Stimulated activated CD8-positive, alpha-beta memory T cell treated with anti-CD3 and anti-CD28 coated beads, Interleukin-15, amount 100 ng/mL, for 24 hours (primary cell): ENCODE data around the gene NDUFA8.
"Not testable (repeated sequence)": the region's sequence is repeated elsewhere in the genome, so short reads cannot be mapped to it uniquely, and the experiment has no call there.

ENCODE experiments used
- DNase-seq: peaks from one replicate; pipeline ENCODE4 v3.0.0-alpha.2; 2020; ENCODE audit warnings: low read depth

Gene NDUFA8

GRCh38 chr9:122120316-122121071 lies 39.1 kb downstream of the NDUFA8 start:
- DNase-seq = no peak

GRCh38 chr9:122119721-122120120 lies 39.9 kb downstream of the NDUFA8 start:
- no peak for DNase-seq

GRCh38 chr9:122119166-122119521 lies 40.4 kb downstream of the NDUFA8 start:
- no peak for DNase-seq

GRCh38 chr9:122118343-122119165 lies 41.0 kb downstream of the NDUFA8 start:
- no peak for DNase-seq

GRCh38 chr9:122117241-122117640 lies 42.3 kb downstream of the NDUFA8 start:
- DNase-seq = not testable (repeated sequence)

- DNase-seq = no peak
Observed at GRCh38 chr9:122116448-122117173, 43.0 kb downstream of the NDUFA8 start.

GRCh38 chr9:122116040-122116439 lies 43.5 kb downstream of the NDUFA8 start:
- no peak for DNase-seq

GRCh38 chr9:122115176-122116035 lies 44.2 kb downstream of the NDUFA8 start:
- no peak for DNase-seq

- no peak for DNase-seq
Observed at GRCh38 chr9:122113574-122113973, 46.0 kb downstream of the NDUFA8 start.

- no peak for DNase-seq
Observed at GRCh38 chr9:122112238-122112637, 47.3 kb downstream of the NDUFA8 start.

GRCh38 chr9:122111413-122112085 lies 48.0 kb downstream of the NDUFA8 start:
- DNase-seq = no peak

- DNase-seq = no peak
Observed at GRCh38 chr9:122110100-122110833, 49.3 kb downstream of the NDUFA8 start.

GRCh38 chr9:122109035-122109813 lies 50.4 kb downstream of the NDUFA8 start:
- no peak for DNase-seq

- no peak for DNase-seq
Observed at GRCh38 chr9:122107291-122107805, 52.2 kb downstream of the NDUFA8 start.

- DNase-seq = no peak
Observed at GRCh38 chr9:122106576-122106975, 53.0 kb downstream of the NDUFA8 start.

GRCh38 chr9:122103985-122104384 lies 55.6 kb downstream of the NDUFA8 start:
- no peak for DNase-seq

GRCh38 chr9:122102156-122102555 lies 57.4 kb downstream of the NDUFA8 start:
- DNase-seq = no peak

- no peak for DNase-seq
Observed at GRCh38 chr9:122100756-122101155, 58.8 kb downstream of the NDUFA8 start.

GRCh38 chr9:122099271-122099869 lies 60.2 kb downstream of the NDUFA8 start:
- DNase-seq = peak; percentile 70
